GM04504 (cell line): ENCODE data around the gene BUD31.

ENCODE experiments used
- DNase-seq: peaks from one replicate; pipeline ENCODE4 v3.0.0-alpha.2; 2012; ENCODE audit warnings: low read depth

Gene BUD31

GRCh38 chr7:99433158-99433557 lies 24.4 kb downstream of the BUD31 start:
- no peak for DNase-seq

- no peak for DNase-seq
Measured at GRCh38 chr7:99437946-99438572, 29.3 kb downstream of the BUD31 start.

GRCh38 chr7:99438573-99439480 lies 30.1 kb downstream of the BUD31 start, which contains the start of the genes CPSF4 and PTCD1:
Gene CPSF4, plus strand, starts transcription at chr7:99438943. Its CDS starts 140 bp downstream, at chr7:99439083.
Gene PTCD1, minus strand, starts transcription at chr7:99438798. Its CDS starts 3,556 bp downstream, at chr7:99435242.
- peak; percentile 92 for DNase-seq

- DNase-seq, result no peak
Measured at GRCh38 chr7:99440195-99440594, 31.4 kb downstream of the BUD31 start.

- no peak for DNase-seq
Measured at GRCh38 chr7:99446096-99446495, 37.3 kb downstream of the BUD31 start.

GRCh38 chr7:99447943-99448342 lies 39.2 kb downstream of the BUD31 start:
- DNase-seq, result no peak

GRCh38 chr7:99448855-99449254 lies 40.1 kb downstream of the BUD31 start:
- no peak for DNase-seq

GRCh38 chr7:99449326-99449725 lies 40.6 kb downstream of the BUD31 start:
- no peak for DNase-seq

GRCh38 chr7:99451936-99452335 lies 43.2 kb downstream of the BUD31 start:
- no peak for DNase-seq

- no peak for DNase-seq
Measured at GRCh38 chr7:99452541-99452940, 43.8 kb downstream of the BUD31 start.

- DNase-seq, result no peak
Measured at GRCh38 chr7:99453105-99453504, 44.3 kb downstream of the BUD31 start.

GRCh38 chr7:99455874-99456273 lies 47.1 kb downstream of the BUD31 start:
- DNase-seq, result no peak

GRCh38 chr7:99456288-99456687 lies 47.5 kb downstream of the BUD31 start:
- DNase-seq, result no peak

GRCh38 chr7:99457050-99457649 lies 48.4 kb downstream of the BUD31 start:
- DNase-seq, result no peak

GRCh38 chr7:99457650-99458493 lies 49.1 kb downstream of the BUD31 start:
- DNase-seq, result no peak

- DNase-seq, result no peak
Measured at GRCh38 chr7:99459087-99459486, 50.3 kb downstream of the BUD31 start.

- no peak for DNase-seq
Measured at GRCh38 chr7:99460651-99461050, 51.9 kb downstream of the BUD31 start.

- DNase-seq, result no peak
Measured at GRCh38 chr7:99461221-99461620, 52.5 kb downstream of the BUD31 start.

- DNase-seq, result no peak
Measured at GRCh38 chr7:99465421-99465768, 56.6 kb downstream of the BUD31 start.

GRCh38 chr7:99468336-99468918 lies 59.7 kb downstream of the BUD31 start:
- DNase-seq, result no peak
